Stimulated activated CD8-positive, alpha-beta memory T cell treated with anti-CD3 and anti-CD28 coated beads, Interleukin-12 subunit alpha, Interleukin-12 subunit beta, amount 100 ng/mL, for 24 hours (primary cell): ENCODE measurements around the gene FBXO31.
A peak's percentile ranks its signal among the peaks of the same experiment; 100 is the strongest.
"Not testable (repeated sequence)": the region's sequence is repeated elsewhere in the genome, so short reads cannot be mapped to it uniquely, and the experiment has no call there.

ENCODE experiments used
- DNase-seq: peaks from one replicate; pipeline ENCODE4 v3.0.0-alpha.2; 2020; ENCODE audit errors: extremely low read depth

The FBXO31 gene

DNA sequence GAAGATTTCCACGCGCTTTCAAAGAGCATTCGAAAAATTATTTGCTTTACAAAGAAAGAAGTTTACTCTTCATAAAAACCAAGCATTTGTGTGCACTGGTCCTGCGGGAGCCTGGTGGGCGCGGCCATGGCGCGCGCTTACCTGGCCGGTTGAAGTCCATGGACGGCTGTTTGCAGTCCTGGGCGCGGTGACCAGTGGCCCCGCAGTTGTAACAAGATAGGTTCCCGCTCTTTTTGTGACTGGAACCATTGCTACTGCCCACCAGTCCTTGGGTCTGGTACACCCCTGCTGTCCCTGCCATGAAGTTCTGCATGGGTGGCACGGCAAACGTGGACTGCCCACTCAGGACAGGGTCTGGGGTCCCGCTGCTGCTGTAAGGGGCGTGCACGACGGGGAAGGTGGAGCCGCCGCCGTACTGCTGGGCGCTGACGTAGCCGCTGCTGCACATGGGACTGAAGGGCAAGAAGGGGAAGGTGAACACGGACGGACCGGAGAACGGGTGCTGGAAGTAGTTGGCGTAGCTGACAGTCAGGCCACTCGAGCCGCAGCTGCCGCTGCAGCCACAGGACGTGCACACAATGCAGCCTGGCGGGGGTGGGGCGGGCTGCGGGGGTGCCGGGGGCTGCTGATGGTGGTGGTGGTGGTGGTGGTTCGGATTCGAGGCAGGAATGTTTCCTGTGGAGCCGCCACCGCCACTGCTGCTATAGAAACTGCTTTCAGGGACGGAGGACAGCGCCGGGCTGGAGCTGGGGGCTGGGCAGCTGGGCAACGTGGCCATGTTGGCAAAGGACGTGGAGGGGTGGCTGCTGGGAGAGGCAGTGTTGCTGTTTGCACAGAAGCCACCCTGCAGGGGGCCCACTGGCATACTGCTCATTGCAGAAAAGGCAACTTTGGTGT, 28.0 kb upstream of the FBXO31 start:
- no peak for DNase-seq

DNA sequence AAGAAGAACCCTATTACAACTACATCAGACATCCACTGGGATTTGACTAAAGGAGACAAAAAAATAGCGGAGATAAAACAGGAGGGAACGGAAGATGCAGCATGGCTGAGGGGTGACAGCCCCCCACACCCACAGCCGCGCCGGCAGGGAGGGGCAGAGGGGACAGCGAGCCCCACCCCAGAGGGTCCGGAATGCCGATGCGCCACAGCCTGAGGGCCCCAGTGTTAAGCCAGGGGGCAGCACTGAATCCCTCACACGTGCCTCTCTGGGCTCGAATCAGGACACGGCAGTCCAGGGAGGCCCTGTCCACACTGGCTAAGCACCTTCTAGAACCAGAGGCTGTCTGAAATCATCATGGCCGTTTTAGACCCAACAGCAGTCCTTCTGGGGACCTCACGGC, 27.4 kb upstream of the FBXO31 start:
- no peak for DNase-seq

DNA sequence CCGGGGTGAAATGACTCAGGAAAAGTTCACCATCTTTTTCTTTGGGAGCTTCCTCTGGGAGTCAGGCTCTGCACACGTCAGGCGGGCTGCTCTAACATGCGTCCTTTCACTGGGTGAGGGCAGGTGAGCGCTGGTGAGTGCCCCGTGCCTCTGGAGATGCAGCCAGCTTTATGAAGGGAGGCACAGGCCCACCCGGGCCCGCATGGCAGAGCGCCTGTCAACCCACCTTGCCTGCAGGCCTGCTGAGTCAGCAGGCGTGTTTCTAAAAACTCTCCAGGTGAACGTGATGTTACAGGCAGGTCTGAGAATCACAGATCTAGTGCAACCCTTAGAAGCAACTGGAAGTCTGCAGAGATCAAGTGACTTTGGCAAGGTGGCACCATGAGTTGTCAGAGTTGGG, 27.0 kb upstream of the FBXO31 start:
- no peak for DNase-seq

GRCh38 chr16:87409781-87410180, 26.2 kb upstream of the FBXO31 start:
- no peak for DNase-seq

DNA sequence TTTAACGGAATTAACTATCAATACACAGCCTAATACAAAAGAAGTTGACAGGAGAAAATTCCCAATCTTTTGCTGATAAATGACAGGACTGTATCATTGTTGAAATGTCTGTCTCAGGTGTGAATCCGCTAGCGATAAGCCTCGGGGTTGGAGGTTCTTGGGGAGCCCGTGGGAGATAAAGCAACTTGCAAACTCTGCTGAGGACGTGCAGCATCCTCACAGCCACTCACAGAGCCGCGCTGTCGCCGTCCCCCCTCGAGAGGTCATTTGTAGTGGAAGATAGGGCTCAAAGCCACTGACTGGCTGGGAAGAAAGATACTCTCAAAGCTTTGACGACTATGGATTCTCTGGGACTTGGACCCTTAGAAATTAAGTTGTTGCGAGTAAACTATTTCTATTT, 25.6 kb upstream of the FBXO31 start:
- DNase-seq = no peak

DNA sequence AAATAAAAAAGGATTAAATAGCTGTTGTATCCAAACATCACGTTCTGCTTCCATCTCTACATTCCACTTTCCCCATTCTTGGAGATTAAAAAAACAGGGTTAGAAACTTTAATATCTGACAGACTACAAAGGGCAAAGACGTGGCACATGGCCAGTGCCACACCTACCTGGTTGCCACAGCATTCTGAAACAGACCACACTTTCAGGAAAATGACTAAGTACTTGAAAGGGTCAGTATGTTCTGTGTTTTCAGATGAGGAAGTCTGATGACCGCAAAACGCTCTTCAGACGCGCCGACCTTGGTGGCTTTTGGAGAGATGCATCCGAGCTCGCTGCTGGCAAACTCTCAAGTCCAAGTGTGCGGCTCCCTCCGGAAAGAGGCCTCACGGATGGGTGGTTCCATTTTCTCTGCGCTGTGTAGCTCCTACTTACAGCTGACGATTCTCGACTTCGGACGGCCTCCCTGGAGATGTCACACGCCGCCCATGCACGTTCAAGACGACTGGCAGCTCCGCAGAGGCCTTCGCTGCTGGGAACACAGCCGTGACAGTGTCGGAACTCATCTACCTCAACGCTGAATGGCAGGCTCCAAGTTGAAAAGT, 24.0 kb upstream of the FBXO31 start:
- no peak for DNase-seq

GRCh38 chr16:87406495-87407088, 23.0 kb upstream of the FBXO31 start:
- DNase-seq = no peak

DNA sequence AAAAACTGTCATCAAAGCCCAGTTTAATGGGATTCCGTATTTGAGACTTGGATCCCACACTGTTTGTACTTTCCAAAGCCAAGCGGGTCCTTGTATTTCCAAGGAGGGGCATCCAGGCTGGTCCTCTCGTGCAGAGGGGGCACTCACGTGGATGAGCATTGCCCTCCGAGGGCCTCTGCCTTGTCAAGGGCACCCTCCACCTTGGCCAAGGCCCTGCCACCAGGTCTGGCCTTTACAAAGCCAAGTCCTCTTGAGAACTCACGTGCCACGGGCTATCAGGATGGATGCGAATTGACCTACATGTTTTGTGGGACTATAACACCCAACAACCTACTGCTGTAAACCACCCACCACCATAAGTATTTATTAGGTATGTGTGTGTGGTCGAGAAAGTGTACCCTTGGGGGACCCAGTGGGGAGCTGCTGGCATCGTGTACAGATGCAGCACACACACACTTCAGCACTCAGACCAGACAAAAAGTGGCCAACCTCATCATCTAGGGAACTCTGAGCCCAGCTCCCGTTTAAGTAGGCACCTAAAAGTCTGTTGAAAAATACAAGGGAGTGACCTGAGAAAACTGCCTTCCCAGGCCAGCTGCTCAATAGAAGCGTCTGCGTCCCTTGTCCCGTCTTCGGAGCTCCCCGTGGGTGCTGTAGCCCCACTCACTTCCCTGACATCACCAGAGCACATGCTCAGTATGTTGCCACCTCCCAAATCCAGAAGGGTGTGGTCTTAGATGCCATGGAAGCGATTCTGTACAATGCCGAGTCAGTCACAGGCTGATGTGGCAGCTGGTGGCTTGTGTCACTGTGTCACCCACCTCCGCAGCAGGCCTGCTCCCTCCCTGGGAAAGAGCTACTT, 21.4 kb upstream of the FBXO31 start:
- no peak for DNase-seq

- no peak for DNase-seq
These were observed 11.7 kb upstream of the FBXO31 start for GRCh38 chr16:87395181-87395842.

DNA sequence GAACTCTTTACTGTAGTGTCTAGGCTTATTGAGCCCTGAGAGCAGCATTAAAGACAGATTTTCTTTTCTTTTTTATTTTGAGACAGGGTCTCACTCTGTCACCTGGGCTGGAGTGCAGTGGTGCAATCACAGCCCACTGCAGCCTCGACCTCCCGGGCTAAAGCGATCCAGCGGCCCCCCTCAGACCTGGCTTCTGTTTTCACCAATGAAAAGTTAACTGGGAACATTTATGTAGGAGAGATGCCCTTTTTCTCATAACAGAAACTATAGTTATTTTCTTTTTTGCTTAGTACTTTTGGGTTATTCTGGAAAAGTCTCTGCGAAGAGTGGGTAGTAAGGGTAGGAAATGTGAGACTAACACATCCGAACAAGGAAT, 10.1 kb upstream of the FBXO31 start:
- DNase-seq = no peak

- no peak for DNase-seq
These were observed 9.5 kb upstream of the FBXO31 start for GRCh38 chr16:87392821-87393679.

GRCh38 chr16:87391950-87392820, 8.6 kb upstream of the FBXO31 start, which contains the start of gene MAP1LC3B:
Gene MAP1LC3B, plus strand, starts transcription at chr16:87392336. Its CDS starts 92 bp downstream, at chr16:87392428.
- peak; percentile 92 for DNase-seq

DNA sequence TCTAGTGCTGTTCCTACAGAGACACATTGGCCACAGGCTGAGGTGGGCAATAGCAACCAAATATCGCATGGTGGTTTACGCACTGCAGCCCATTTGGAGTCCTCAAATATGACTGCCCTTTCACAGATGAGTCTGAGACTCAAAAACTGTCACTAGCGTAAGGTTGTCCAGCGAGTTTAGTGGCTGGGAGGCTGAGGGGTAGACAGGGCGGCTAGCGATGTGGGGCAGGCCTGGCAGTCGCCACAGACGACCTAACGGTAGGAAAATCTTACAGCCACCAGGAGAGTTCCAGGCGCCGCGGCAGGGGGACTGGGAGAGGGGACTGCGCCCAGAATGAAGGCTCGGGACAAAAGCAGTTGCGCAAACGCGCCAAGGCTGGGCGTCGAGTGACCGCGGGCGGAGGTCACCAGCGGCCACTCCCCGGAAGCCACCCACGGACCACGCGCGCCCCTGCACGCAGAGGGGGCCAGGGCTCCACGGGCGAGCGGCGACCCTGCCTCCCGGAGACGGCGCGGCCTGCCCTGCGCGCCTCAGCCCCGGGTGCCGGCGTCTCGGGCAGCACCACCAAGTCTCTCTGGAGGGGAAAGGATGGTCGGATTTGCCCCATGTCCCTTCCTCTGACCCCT, 7.9 kb upstream of the FBXO31 start:
- DNase-seq = no peak

DNA sequence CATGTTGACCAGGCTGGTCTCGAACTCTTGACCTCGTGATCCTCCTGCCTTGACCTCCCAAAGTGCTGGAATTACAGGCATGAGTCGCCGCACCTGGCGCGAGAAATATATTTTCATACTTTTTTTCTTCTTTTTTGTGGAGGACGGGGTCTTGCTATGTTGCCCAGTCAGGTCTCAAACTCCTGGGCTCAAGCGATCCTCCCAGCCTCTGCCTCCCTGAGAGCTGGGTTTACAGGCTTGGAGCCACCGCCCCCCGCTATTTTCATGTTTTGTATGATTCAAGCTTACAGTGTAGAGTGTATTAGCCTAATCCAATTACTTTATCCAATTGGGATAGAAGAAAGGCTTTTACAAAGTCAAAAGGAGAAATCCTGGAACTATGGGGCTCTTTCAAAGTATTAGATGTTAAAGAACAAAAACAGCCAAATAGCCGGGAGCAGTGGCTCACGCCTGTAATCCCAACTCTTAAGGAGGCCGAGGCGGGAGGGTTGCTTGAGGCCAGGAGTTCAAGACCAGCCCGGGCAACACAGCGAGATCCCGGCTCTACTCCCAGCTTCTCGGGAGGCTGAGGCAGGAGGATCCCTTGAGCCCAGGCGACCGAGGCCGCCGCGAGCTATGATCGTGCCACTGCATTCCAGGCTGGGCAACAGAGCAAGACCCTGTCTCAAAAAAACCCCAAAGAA, 7.2 kb upstream of the FBXO31 start:
- DNase-seq = no peak

- DNase-seq = not testable (repeated sequence)
These were observed 6.3 kb upstream of the FBXO31 start for GRCh38 chr16:87389914-87390313.

- DNase-seq = no peak
These were observed 5.7 kb upstream of the FBXO31 start for GRCh38 chr16:87389245-87389644.

DNA sequence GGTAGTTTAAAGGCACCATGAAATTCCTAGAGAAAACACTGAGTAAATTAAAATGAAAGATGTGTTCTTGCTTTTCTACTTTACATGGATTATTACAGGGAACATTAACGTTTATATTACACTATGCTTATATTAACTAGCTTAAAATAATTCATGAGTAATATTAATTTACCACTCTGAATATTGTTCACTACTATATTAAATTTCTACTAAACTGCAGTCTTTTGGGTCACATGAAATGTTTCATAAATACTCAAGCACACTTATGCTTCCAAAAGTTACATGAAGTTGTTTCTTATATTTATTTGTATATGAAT, 5.2 kb upstream of the FBXO31 start:
- DNase-seq = no peak

GRCh38 chr16:87387942-87388817, 4.6 kb upstream of the FBXO31 start:
- DNase-seq = peak; percentile 66
